HG03060 (cell line): ENCODE measurements around the gene SMCO1.
"Not testable (repeated sequence)": the region's sequence is repeated elsewhere in the genome, so short reads cannot be mapped to it uniquely, and the experiment has no call there.

Source experiments
- ATAC-seq: cut with Tn5 transposase; IDR thresholded peaks from one replicate; pipeline ENCODE4 v1.9.1; 2021; ENCODE audit warnings: low read depth, moderate number of reproducible peaks; ENCODE audit not compliant: unreplicated experiment

Gene SMCO1

DNA sequence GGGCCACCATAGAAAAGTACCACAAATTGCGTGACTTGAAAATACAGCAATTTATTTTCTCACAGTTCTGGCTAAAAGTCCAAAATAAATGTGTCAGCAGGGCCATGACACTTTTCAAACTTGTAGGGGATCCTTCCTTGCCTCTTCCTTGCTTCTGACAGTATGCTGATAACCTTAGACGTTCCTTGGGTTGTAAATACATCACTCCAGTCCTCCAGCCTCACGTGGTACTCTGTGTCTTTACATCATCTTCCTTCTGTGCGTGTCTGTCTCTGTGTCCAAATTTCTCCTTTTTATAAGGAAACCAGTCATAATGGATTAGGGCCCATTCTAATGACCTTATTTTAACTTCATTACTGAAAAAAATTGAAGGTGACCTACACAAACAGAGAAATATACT lies 19.0 kb downstream of the SMCO1 start:
- ATAC-seq: no peak

DNA sequence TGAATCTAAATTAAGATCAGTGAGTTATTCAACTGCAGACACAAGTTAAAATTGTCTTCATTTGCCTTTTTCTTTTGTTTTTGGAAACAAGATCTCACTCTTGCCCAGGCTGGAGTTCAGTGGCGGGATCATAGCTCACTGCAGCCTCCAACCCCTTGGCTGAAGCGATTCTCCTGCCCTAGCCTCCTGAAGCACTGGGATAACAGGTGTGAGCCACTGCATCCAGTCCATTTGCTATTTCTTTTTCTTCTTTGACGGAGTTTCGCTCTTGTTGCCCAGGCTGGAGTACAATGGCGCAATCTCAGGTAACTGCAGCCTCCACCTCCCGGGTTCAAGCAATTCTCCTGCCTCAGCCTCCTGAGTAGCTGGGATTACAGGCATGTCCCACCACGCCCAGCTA lies 21.9 kb downstream of the SMCO1 start:
- no peak for ATAC-seq

DNA sequence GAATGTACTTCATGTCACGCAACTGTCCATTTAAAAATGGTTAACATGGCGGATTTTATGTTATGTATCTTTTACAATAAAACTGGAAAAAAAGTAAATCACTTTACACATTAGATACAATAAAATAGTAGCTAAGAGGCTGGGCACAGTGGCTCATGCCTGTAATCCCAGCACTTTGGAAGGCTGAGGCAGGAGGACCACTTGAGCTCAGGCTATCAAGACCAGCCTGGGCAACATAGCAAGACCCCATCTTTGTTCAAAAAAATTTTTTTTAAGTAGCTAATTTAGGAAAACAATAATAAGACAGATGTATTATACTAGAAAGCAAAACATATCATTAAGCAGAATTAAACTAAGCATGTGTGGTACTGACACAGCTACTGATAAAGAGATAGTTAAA lies 23.1 kb downstream of the SMCO1 start:
- no peak for ATAC-seq

DNA sequence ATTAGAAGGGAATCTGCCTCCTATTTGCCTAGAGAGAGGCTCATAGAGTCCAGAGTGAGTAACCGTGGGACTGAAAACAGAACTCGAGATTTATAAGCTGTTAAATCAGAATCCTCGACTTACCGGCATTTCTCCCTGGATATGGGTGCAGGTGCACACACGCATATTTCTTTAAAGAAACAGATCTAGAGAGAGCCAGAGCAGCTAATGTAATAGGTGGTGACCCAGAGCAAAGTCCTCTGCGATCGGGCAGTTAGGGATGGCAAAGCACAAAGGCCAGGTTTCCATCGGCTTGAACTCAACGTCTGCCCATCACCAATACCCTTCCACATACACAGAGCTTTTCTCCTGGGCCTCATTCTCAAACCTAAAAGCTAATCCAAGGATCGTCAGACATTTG lies 25.4 kb downstream of the SMCO1 start:
- no peak for ATAC-seq

DNA sequence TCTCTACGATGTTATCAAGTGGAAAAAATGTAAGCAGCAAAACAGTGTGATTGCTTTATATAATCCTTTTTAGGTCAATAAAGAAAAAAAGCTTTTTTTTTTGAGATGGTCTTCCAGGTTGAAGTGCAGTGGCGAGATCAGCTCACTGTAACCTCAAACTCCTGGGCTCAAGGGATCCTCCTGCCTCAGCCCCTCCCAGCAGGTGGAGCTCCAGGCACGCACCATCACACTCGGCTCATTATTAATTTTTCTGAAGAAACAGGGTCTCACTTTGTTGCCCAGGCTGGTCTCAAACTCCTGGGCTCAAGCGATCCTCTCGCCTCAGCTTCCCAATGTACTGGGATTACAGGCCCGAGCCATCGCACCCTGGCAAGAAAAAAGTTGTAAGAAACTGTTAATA lies 28.9 kb downstream of the SMCO1 start:
- ATAC-seq: no peak

DNA sequence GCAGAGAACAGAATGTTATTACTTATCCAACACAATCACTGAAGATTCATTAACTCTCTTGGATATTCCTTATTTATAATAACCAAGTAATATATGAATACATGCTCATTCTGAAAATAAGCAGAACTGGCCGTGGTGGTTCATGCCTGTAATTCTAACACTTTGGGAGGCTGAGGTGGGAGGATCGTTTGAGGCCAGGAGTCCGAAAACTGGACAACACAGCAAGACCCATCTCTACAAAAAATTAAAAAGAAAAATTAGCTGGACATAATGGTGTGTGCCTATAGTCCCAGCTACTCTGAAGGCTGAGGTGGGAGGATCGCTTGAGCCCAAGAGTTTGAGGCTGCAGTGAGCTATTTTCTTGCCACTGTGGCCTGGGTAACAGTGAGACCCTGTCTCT lies 37.5 kb downstream of the SMCO1 start:
- ATAC-seq: no peak

DNA sequence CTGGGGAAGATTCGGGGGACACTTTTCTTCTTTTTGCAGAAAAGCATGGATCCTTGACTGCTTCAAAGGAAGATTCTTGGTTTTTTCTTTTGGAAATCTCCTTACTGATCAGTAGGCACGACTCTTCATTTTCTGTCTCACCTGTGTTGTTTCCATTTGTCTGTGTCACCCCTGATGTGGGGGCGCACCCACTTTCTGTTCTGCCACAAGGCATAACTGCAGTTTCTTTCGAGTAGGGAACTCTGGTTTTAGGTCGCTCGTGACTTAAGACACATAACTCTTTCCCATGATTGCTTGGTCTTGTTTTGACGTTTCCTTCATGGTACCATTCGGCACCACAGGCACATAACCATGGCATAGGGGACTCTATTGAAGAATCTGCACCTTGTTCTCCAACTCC lies 42.9 kb downstream of the SMCO1 start:
- ATAC-seq: no peak

DNA sequence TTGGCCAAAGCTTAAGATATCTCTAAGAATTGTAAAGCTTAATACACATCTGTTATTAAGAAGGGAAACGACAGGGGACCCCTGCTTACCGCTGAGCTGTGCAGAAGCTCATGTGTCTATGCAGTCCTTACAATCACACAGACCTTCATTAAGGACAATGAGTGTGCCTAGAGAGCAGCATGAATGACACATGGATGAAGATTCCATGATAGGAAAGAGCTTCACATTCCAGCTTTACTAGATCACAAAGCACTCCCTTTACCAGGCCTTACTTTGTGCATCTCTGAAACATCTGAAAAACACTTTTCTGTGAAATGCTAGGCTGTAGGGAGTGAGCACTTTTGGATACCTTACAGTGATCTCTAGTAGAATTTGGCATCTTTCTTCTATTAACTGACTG lies 43.6 kb downstream of the SMCO1 start:
- ATAC-seq: no peak

DNA sequence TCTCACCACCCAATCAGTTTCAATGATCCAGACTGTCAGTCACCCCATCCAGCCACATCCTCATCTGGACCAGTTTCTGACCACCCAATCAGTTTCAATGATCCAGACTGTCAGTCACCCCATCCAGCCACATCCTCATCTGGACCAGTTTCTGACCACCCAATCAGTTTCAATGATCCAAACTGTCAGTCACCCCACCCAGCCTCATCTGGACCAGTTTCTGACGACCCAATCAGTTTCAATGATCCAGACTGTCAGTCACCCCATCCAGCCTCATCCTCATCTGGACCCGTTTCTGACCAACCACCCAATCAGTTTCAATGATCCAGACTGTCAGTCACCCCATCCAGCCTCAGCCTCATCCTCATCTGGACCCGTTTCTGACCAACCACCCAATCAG lies 45.0 kb downstream of the SMCO1 start:
- not testable (repeated sequence) for ATAC-seq

DNA sequence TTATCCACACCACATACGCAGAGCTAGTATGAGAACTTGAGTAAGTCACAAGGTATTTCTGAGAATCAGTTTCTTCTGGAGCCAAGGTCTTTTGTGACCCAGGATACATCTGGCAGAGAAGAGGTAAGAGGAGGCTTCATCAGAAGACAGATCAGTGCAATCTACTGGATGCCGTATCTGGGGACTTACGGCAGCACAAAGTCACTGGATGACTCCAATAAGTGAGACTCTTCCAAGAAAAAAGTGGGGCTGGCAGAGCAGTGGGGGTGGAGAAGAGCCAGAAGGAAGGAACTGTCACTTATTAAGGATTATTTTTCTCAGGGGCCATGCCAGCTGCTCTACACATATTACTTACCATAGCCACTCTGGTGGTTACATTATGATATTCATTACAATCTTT lies 51.3 kb downstream of the SMCO1 start:
- ATAC-seq: no peak

DNA sequence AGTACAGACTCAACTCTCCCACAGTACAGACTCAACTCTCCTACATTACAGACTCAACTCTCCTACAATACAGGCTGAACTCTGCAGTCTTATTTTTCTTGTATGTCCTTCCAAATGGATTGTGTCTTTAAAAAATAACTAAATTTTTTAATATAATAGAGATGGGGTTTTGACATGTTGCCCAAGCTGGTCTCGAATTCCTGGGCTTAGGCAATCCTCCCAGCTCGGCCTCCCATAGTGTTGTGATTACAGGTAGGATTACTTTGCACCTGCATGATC lies 51.7 kb downstream of the SMCO1 start:
- no peak for ATAC-seq

DNA sequence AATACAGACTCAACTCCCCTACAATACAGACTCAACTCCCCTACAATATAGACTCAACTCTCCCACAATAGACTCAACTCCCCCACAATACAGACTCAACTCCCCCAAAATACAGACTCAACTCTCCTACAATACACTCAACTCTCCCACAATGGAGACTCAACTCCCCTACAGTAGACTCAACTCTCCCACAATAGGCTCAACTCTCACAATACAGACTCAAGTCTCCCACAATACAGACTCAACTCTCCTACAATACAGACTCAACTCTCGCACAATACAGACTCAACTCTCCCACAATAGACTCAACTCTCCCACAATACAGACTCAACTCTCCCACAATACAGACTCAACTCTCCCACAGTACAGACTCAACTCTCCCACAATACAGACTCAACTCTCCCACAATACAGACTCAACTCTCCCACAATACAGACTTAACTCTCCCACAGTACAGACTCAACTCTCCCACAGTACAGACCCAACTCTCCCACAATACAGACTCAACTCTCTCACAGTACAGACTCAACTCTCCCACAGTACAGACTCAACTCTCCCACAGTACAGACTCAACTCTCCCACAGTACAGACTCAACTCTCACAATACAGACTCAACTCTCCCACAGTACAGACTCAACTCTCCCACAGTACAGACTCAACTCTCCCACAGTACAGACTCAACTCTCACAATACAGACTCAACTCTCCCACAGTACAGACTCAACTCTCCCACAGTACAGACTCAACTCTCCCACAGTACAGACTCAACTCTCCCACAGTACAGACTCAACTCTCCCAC lies 52.3 kb downstream of the SMCO1 start:
- ATAC-seq: not testable (repeated sequence)

DNA sequence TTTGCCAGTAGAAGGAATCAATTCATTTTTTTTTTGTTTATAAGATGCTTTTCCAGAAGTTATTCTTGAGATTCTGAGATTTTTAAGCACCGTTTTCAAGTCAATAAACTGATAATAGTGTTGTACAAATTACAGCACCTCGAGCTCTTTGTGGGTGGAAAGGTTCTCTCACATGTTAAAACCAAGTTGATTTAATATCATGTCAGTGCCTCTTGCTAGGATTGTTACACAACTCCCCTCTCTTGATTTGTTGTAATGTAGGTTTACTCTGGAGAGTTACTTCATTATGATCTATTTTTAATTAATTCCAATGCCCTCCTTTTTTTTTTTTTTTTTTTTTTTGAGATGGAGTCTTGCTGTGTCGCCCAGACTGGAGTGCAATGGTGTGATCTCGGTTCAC lies 57.1 kb downstream of the SMCO1 start:
- no peak for ATAC-seq

DNA sequence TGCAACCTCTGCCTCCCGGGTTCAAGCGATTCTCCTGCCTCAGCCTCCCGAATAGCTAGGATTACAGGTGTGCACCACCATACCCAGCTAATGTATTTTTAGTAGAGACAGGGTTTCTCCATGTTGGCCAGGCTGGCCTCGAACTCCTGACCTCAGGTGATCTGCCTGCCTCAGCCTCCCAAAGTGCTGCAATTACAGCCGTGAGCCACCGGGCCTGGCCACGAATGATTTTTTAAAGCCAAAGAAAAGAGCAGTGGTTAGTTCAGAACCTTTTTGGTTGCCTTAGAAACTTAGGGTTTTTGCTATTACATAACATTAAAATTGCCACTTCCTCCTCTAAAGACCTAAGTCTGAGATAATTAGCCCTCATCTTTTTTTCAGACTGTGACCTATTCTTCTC lies 57.7 kb downstream of the SMCO1 start:
- ATAC-seq: not testable (repeated sequence)
